Stimulated activated CD8-positive, alpha-beta memory T cell treated with anti-CD3 and anti-CD28 coated beads, Interleukin-12 subunit alpha, Interleukin-12 subunit beta, amount 100 ng/mL, for 1 hour (primary cell): ENCODE measurements around the gene CTAGE4.
"Not testable (repeated sequence)": the region's sequence is repeated elsewhere in the genome, so short reads cannot be mapped to it uniquely, and the experiment has no call there.

Experiments
- DNase-seq: peaks from one replicate; pipeline ENCODE4 v3.0.0-alpha.2; 2020; ENCODE audit warnings: low read depth

Gene CTAGE4

GRCh38 chr7:144183166-144183565 lies at the start of gene CTAGE4:
TSS of gene CTAGE4 (plus strand) at chr7:144183466. CDS start at chr7:144183504, 38 bp downstream.
- DNase-seq = not testable (repeated sequence)

GRCh38 chr7:144134116-144134515 lies 49.1 kb upstream of the CTAGE4 start:
- DNase-seq = no peak

- no peak for DNase-seq
Measured at GRCh38 chr7:144137501-144137900, 45.8 kb upstream of the CTAGE4 start.

- no peak for DNase-seq
Measured at GRCh38 chr7:144142187-144142586, 41.1 kb upstream of the CTAGE4 start.

- DNase-seq = no peak
Measured at GRCh38 chr7:144144426-144144825, 38.8 kb upstream of the CTAGE4 start.

- DNase-seq = no peak
Measured at GRCh38 chr7:144148224-144148827, 34.9 kb upstream of the CTAGE4 start.

- DNase-seq = no peak
Measured at GRCh38 chr7:144158861-144159260, 24.4 kb upstream of the CTAGE4 start.

GRCh38 chr7:144164784-144165183 lies 18.5 kb upstream of the CTAGE4 start:
- no peak for DNase-seq

GRCh38 chr7:144171594-144172350 lies 11.5 kb upstream of the CTAGE4 start:
- not testable (repeated sequence) for DNase-seq

GRCh38 chr7:144174613-144175012 lies 8.7 kb upstream of the CTAGE4 start:
- DNase-seq = no peak

- not testable (repeated sequence) for DNase-seq
Measured at GRCh38 chr7:144178380-144179164, 4.7 kb upstream of the CTAGE4 start.

GRCh38 chr7:144179165-144179479 lies 4.1 kb upstream of the CTAGE4 start:
- not testable (repeated sequence) for DNase-seq

- not testable (repeated sequence) for DNase-seq
Measured at GRCh38 chr7:144187848-144188247, 4.6 kb downstream of the CTAGE4 start.

GRCh38 chr7:144188578-144189171 lies 5.4 kb downstream of the CTAGE4 start:
- not testable (repeated sequence) for DNase-seq

GRCh38 chr7:144193782-144194181 lies 10.5 kb downstream of the CTAGE4 start:
- DNase-seq = not testable (repeated sequence)

- not testable (repeated sequence) for DNase-seq
Measured at GRCh38 chr7:144194453-144194852, 11.2 kb downstream of the CTAGE4 start.

GRCh38 chr7:144195212-144195872 lies 12.1 kb downstream of the CTAGE4 start, which contains the start of gene ARHGEF35:
TSS of gene ARHGEF35 (minus strand) at chr7:144195833. CDS start at chr7:144188383, 7,450 bp downstream.
- DNase-seq = not testable (repeated sequence)

GRCh38 chr7:144198934-144199333 lies 15.7 kb downstream of the CTAGE4 start:
- DNase-seq = not testable (repeated sequence)

GRCh38 chr7:144201978-144202377 lies 18.7 kb downstream of the CTAGE4 start:
- DNase-seq = not testable (repeated sequence)

- DNase-seq = not testable (repeated sequence)
Measured at GRCh38 chr7:144203086-144203485, 19.8 kb downstream of the CTAGE4 start.

- DNase-seq = not testable (repeated sequence)
Measured at GRCh38 chr7:144205306-144205705, 22.0 kb downstream of the CTAGE4 start.

- DNase-seq = not testable (repeated sequence)
Measured at GRCh38 chr7:144217200-144217599, 33.9 kb downstream of the CTAGE4 start.
